GM18868 (cell line): Measurements from ENCODE around the gene CDC40.
"Not testable (repeated sequence)": the region's sequence is repeated elsewhere in the genome, so short reads cannot be mapped to it uniquely, and the experiment has no call there.

Experiments used
- ATAC-seq: cut with Tn5 transposase; IDR thresholded peaks from one replicate; pipeline ENCODE4 v1.9.1; 2021; ENCODE audit warnings: mild to moderate bottlenecking, moderate library complexity; ENCODE audit not compliant: unreplicated experiment

CDC40 gene

GRCh38 chr6:110266996-110267395, 86.8 kb downstream of the CDC40 start:
- ATAC-seq, result no peak

DNA sequence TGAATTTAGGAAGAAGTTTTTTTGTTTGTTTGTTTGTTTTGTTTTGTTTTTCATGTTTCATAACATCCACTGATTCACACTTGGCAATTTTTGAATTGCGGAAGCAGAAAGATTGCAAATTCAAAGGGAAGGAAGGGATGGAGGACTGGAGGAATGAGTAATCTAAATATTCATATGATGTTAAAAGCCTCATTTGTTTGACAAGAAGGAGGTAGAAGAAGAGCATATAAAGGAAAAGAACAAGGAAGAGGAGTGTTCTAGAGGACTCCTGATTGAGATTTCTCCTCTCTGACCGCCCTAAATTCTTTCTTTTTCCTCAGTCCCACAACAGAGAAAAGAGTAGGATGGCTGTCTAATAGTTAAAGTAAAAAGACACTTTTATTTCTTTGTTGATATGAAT, 89.4 kb downstream of the CDC40 start:
- ATAC-seq, result no peak

GRCh38 chr6:110270165-110270564, 89.9 kb downstream of the CDC40 start:
- ATAC-seq, result no peak

DNA sequence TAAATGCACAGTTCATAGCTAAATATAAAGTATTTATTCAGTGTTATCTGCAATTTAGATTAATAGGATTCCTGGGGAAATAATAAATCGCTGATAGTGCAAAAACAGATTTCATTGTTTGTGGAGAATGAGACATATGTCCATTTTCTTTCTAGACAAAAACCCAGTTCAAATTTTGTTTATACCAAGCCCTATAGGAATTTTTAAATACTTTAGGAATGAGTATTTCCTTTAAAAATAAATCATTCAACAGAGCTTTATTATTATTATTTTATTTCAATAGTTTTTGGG, 91.5 kb downstream of the CDC40 start:
- no peak for ATAC-seq

GRCh38 chr6:110272781-110273180, 92.6 kb downstream of the CDC40 start:
- not testable (repeated sequence) for ATAC-seq

DNA sequence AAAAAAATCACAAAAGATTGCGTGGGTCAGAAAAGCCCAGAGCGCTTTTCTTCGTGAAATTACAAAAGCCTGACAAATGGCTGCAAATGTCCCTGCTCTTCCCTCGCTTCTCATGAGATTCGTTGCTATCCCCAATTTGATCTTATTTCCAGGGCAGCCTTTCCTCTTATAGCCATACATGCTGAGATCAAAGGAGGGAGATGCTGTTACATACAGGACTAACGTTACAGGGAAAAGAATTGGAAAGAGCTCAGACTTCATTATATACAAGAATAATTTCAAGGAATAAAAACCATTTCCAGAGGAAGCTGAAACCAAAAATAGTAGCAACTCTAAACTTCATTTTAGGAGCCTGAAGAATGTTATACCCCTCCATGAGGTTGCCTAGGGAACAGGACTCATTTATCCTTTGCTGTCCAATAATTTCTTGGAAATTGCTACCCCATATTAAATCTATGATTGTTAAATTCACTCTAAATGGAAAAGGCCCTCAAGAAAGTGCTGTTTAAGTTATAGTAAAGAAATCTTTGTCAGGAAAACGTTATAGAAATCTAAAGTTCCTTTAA, 97.0 kb downstream of the CDC40 start:
- ATAC-seq, result no peak
